Central memory CD8-positive, alpha-beta T cell (primary cell): ENCODE data around the gene TRMT6.

Source experiments
- ATAC-seq: fragments of 150-1000 bp; cut with Tn5 transposase; replicated peaks from 2 replicates; pipeline ENCODE4 v1.10.0; 2022; ENCODE audit warnings: mild to moderate bottlenecking, moderate FRiP score, moderate number of reproducible peaks; ENCODE audit not compliant: poor library complexity, severe bottlenecking; ENCODE audit errors: extremely low read depth
- DNase-seq, 2 donors: peaks; one replicate each; pipeline ENCODE4 v3.0.0; 2021; ENCODE audit warnings: low spot score in 2 of 2
- H3K27ac Mint-ChIP-seq: one replicate; pipeline ENCODE4 v1.8.0; 2022; ENCODE audit warnings: low read depth, mild to moderate bottlenecking, moderate library complexity, mixed read lengths
- H3K27me3 Mint-ChIP-seq: one replicate; pipeline ENCODE4 v1.8.0; 2022; ENCODE audit warnings: mixed read lengths
- H3K36me3 Mint-ChIP-seq: one replicate; pipeline ENCODE4 v1.8.0; 2022; ENCODE audit warnings: mild to moderate bottlenecking, moderate library complexity, mixed read lengths; ENCODE audit not compliant: insufficient read depth
- H3K4me1 Mint-ChIP-seq: one replicate; pipeline ENCODE4 v1.8.0; 2022; ENCODE audit warnings: mixed read lengths
- H3K4me3 Mint-ChIP-seq: one replicate; pipeline ENCODE4 v1.8.0; 2022; ENCODE audit warnings: mild to moderate bottlenecking, moderate library complexity, mixed read lengths
- H3K9me3 Mint-ChIP-seq: one replicate; pipeline ENCODE4 v1.8.0; 2022; ENCODE audit warnings: mixed read lengths

The TRMT6 gene

GRCh38 chr20:5975778-5976177 is 25.4 kb upstream of the TRMT6 start:
- peaks cover 4% of the 10 kb centered on the region for H3K36me3 Mint-ChIP-seq
- no peaks in the 10 kb centered on the region for H3K27me3 Mint-ChIP-seq
- H3K27ac Mint-ChIP-seq, result no peak overlapping the region
- DNase-seq (no peak), ATAC-seq (no peak)
- H3K4me3 Mint-ChIP-seq, result no peak overlapping the region
- H3K9me3 Mint-ChIP-seq, result no peaks in the 10 kb centered on the region
- no peaks in the 10 kb centered on the region for H3K4me1 Mint-ChIP-seq

DNA sequence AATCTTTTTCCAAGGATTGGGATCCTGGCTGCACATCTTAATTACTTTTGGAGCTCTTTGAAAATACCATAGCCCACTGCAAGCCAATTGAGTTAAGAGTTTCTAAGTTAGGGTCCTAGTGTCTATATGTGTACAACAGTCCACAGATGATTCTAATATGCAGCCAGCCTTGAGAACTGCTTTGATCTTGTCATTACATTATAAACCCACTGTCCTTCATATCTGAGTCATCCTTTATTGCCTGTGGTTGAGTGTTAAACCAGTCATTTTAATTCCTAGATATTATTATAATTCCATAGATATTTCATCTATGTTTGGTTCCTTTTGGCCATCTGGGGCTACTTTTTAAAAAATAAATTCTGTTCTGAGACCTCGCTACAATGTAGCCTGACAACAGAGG is 24.2 kb upstream of the TRMT6 start:
- Mint-ChIP-seq H3K9me3 (no peaks in the 10 kb centered on the region), H3K4me3 (no peak overlapping the region), H3K27ac (no peak overlapping the region), H3K27me3 (no peaks in the 10 kb centered on the region), H3K36me3 (peaks cover 3% of the 10 kb centered on the region), H3K4me1 (no peaks in the 10 kb centered on the region)
- DNase-seq (no peak), ATAC-seq (no peak)

GRCh38 chr20:5973971-5974370 is 23.6 kb upstream of the TRMT6 start:
- Mint-ChIP-seq H3K9me3 (no peaks in the 10 kb centered on the region), H3K36me3 (peaks cover 3% of the 10 kb centered on the region), H3K4me3 (no peak overlapping the region), H3K27me3 (no peaks in the 10 kb centered on the region), H3K27ac (no peak overlapping the region), H3K4me1 (no peaks in the 10 kb centered on the region)
- no peak for DNase-seq
- no peak for ATAC-seq

DNA sequence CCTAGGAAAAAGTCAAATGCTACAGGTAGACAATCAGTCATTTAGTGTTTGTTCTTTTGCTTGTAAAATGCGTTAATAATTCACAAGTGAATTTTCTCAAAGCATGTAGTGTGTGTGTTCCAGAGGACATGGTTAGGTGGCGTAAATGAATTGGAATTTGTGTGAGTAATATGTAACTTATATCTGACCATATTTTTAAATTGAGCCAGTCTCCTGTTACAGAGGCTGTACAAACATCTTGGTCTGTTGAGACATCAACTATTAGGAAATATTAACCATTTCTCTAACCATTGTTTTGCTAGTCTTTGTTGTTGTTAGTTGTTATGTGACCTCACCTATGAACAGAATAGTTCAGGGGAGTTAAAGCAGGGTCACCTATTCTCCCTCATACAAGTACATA is 22.8 kb upstream of the TRMT6 start:
- no peaks in the 10 kb centered on the region for H3K27me3 Mint-ChIP-seq
- H3K27ac Mint-ChIP-seq, result no peak overlapping the region
- ATAC-seq, result no peak
- no peaks in the 10 kb centered on the region for H3K4me1 Mint-ChIP-seq
- H3K9me3 Mint-ChIP-seq, result no peaks in the 10 kb centered on the region
- DNase-seq, result no peak
- H3K36me3 Mint-ChIP-seq, result peaks cover 5% of the 10 kb centered on the region
- no peak overlapping the region for H3K4me3 Mint-ChIP-seq

DNA sequence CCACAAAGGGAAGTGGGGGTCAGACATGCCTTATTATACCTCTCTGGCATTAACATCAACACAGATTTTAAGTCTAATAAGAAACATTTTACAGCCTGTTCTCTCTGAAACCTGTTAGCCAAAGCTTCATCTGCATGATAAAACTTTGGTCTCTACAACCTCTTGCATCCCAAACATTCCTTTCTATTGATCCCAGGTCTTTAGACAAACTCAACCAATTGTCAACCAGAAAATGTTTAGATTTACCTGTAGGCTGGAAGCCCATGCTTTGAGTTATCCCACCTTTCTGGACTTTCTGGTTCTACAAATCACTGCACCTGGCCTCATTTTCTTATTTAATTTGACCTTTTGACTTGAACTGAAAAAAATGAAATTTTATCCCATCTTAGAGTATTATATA is 20.9 kb upstream of the TRMT6 start:
- Mint-ChIP-seq H3K27ac (no peak overlapping the region), H3K36me3 (peaks cover 13% of the 10 kb centered on the region), H3K4me3 (no peak overlapping the region), H3K9me3 (no peaks in the 10 kb centered on the region), H3K4me1 (no peaks in the 10 kb centered on the region), H3K27me3 (no peaks in the 10 kb centered on the region)
- DNase-seq (no peak), ATAC-seq (no peak)

- no peak overlapping the region for H3K4me3 Mint-ChIP-seq
- no peak for DNase-seq
- no peaks in the 10 kb centered on the region for H3K27me3 Mint-ChIP-seq
- no peak for ATAC-seq
- no peak overlapping the region for H3K27ac Mint-ChIP-seq
- H3K36me3 Mint-ChIP-seq, result peaks cover 17% of the 10 kb centered on the region
- H3K4me1 Mint-ChIP-seq, result no peaks in the 10 kb centered on the region
- H3K9me3 Mint-ChIP-seq, result no peaks in the 10 kb centered on the region
Measured at GRCh38 chr20:5970381-5970780, 20.0 kb upstream of the TRMT6 start.

DNA sequence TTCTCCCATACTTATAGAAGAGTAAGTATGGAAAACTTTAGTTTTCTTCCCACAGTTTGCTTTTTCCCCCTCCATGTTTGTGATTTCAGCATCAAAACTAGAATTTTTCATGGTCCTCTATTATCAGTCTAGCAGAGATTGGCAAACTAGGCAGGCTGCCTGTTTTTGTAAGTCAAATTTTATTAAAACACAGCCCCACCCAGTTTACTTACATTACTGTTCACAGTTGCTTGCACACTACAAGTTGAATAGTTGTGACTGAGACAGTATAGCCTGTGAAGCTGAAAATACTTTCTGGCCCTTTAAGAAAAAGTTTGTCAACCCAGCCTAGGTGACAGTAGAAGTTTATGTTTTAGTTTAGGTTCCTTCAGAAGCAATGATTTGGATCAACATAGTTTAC is 19.6 kb upstream of the TRMT6 start:
- Mint-ChIP-seq H3K27ac (no peak overlapping the region), H3K27me3 (no peaks in the 10 kb centered on the region), H3K36me3 (peaks cover 18% of the 10 kb centered on the region), H3K9me3 (no peaks in the 10 kb centered on the region), H3K4me3 (no peak overlapping the region), H3K4me1 (no peaks in the 10 kb centered on the region)
- ATAC-seq, result no peak
- DNase-seq, result no peak

GRCh38 chr20:5969348-5969935 is 19.1 kb upstream of the TRMT6 start:
- no peak for ATAC-seq
- Mint-ChIP-seq H3K27me3 (no peaks in the 10 kb centered on the region), H3K27ac (no peak overlapping the region), H3K9me3 (no peaks in the 10 kb centered on the region), H3K4me1 (no peaks in the 10 kb centered on the region), H3K36me3 (peaks cover 18% of the 10 kb centered on the region), H3K4me3 (no peak overlapping the region)
- DNase-seq, result no peak

DNA sequence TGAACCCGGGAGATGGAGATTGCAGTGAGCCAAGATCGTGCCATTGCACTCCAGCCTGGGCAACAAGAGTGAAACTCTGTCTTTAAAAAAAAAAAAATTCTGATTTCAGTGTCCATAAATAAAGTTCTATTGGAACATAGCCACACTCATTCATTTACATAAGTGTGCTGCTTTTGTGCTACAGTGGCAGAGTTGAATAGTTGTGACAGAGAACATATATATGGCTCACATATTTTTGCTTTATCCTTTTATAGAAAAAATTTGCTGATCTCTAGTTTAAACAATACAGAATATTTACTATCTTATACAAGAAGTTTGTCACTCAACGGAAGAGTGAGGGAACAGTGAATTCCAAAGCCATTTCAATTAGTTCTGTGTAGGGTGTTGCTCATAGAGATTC is 18.1 kb upstream of the TRMT6 start:
- H3K4me3 Mint-ChIP-seq, result no peak overlapping the region
- DNase-seq, result no peak
- H3K36me3 Mint-ChIP-seq, result peaks cover 21% of the 10 kb centered on the region
- no peaks in the 10 kb centered on the region for H3K9me3 Mint-ChIP-seq
- H3K27ac Mint-ChIP-seq, result no peak overlapping the region
- H3K27me3 Mint-ChIP-seq, result no peaks in the 10 kb centered on the region
- no peaks in the 10 kb centered on the region for H3K4me1 Mint-ChIP-seq
- ATAC-seq, result no peak

DNA sequence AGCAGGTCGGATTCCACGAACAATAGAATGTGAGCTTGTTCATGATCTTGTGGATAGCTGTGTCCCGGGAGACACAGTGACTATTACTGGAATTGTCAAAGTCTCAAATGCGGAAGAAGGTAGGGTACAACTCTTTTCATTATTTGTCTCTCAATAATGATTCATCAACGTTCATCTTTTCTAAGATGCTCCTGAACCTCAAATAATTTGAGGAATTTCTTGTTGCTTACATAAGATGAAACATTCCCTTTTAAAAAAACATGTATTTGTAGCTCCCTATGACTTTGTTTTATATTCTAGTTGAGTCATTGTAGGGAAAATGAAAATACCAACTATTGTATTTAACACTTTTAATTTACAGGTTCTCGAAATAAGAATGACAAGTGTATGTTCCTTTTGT is 17.1 kb upstream of the TRMT6 start:
- H3K4me3 Mint-ChIP-seq, result no peak overlapping the region
- peaks cover 5% of the 10 kb centered on the region for H3K4me1 Mint-ChIP-seq
- H3K9me3 Mint-ChIP-seq, result no peaks in the 10 kb centered on the region
- DNase-seq (no peak), ATAC-seq (no peak)
- no peaks in the 10 kb centered on the region for H3K27me3 Mint-ChIP-seq
- H3K27ac Mint-ChIP-seq, result no peak overlapping the region
- peaks cover 25% of the 10 kb centered on the region for H3K36me3 Mint-ChIP-seq

DNA sequence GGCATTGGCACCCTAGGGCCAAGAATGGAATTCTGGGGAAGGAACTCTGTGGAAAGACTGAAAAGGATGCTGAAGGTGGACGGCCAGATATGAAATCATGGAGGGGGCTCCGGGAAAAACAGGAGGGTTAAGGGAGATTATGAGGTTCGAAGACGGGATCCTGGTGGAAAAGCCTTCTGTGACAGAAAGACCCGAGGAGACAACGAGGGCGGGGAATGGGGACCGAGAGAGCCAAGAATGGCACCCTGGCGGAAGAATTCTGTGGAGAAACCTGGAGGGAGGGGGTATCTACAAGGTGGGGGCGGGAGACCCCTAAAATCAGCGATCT is 426 bp downstream of the TRMT6 start:
- Mint-ChIP-seq H3K9me3 (no peaks in the 10 kb centered on the region), H3K36me3 (peaks cover 38% of the 10 kb centered on the region), H3K4me1 (peaks cover 46% of the 10 kb centered on the region), H3K27me3 (no peaks in the 10 kb centered on the region), H3K4me3 (peak overlapping the region; percentile 90), H3K27ac (peak overlapping the region; percentile 95)
- no peak for ATAC-seq
- no peak for DNase-seq

DNA sequence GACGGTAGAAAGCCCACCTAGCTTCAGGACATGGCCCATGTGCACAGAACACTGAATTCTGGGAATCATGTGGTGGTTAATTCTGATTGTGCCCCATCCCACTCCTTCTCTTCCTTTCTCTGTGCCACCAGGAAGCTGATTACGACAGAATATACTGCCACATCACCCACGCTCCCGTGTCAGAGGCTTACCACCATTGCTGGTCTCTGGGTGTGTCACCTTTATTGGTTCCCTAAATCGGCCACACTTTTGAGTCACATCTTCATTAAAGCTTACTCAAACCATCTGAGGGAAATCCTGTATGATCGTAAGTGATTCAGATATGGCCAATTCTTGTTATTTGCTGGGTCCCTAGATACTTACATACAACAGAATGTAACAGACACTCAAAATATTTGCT is 3.1 kb downstream of the TRMT6 start:
- DNase-seq, result no peak
- Mint-ChIP-seq H3K9me3 (no peaks in the 10 kb centered on the region), H3K27me3 (no peaks in the 10 kb centered on the region), H3K27ac (peak overlapping the region; percentile 81), H3K36me3 (peaks cover 52% of the 10 kb centered on the region), H3K4me1 (peaks cover 49% of the 10 kb centered on the region), H3K4me3 (peak overlapping the region; percentile 10)
- ATAC-seq, result no peak

DNA sequence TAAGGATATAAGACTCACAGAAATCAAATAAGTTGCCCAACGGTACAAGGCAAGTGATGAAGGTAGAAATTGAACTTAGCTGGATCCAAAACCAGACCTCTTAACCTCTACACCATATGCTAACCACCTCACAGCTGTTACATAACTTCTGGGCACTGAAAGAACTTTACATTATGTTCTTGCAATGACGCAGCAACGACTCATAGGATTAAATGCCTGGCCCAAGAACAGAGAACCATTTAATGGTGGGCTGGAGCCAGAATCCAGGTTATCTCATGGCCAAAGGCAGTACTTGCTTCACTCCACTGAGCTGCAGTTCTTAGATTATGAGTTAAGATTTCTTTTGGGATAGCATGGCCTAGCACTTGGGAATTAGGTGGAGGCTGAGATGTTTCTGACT is 4.4 kb downstream of the TRMT6 start:
- no peak for ATAC-seq
- Mint-ChIP-seq H3K4me3 (no peak overlapping the region), H3K36me3 (peaks cover 60% of the 10 kb centered on the region)

More for the DNA sequence above, 4.4 kb downstream of the TRMT6 start:
- DNase-seq, result no peak
- Mint-ChIP-seq H3K27ac (no peak overlapping the region), H3K9me3 (no peaks in the 10 kb centered on the region), H3K4me1 (peaks cover 45% of the 10 kb centered on the region), H3K27me3 (no peaks in the 10 kb centered on the region)
